Anterior cingulate cortex (tissue), 58 donors: ENCODE data around the gene MYO15A.

Experiments used
- DNase-seq, 58 donors: peaks; one replicate each; lab custom pipeline; 2025; lab: John Stamatoyannopoulos, UW

Gene MYO15A

GRCh38 chr17:18182110-18182977 lies 73.8 kb downstream of the MYO15A start:
- DNase-seq: peak in 1 of 58 donors; percentile 52

- DNase-seq: peak in 49 of 58 donors; percentile 59 to 94 (median 86)
Observed at GRCh38 chr17:18182978-18183333, 74.4 kb downstream of the MYO15A start.

DNA sequence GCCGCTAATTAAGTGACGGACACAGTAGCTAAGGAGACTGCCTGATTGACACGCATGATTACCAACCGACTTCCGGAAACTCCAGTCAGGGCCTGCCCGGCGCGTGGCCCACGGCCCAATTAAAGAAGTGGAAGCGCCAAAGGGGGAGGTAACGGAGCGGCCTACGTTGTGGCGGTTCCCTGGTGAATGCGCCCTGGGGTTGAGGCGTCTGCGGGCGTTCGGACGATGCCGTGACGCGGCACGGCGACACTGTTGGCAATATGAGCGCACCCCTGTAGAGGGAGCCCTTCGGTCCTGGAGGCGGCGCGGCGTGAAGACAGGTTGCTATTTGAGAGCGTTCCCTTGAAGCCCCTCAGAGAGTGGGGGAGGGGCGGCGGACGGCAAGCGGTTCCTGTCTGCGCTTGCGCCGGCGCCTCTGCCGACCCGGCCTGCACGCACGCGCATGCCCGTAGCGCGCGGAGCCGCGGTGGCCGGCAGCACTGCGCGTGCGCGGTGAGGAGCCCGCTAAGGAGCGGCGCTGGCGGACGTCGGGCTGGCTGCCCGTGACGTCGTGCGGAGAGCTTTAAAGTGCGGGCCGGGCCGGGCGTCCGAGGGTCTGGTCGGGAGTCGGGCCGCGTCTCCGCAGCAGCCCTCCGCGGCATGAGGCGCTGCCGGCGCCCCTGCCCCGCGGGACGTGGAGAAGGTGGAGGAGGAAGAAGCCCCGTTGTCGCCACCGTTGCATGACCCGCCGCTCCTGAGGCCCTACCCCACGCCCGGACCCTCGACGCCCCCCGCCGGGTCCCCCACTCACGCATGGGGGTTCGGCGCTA lies 75.0 kb downstream of the MYO15A start, which contains the start of gene ALKBH5:
ALKBH5 (plus strand) TSS at position 495 of the 809 bp plus-strand sequence. CDS start 416 bp downstream, outside the sequence.
- peak; percentile 91 to 100 (median 97) for DNase-seq

DNA sequence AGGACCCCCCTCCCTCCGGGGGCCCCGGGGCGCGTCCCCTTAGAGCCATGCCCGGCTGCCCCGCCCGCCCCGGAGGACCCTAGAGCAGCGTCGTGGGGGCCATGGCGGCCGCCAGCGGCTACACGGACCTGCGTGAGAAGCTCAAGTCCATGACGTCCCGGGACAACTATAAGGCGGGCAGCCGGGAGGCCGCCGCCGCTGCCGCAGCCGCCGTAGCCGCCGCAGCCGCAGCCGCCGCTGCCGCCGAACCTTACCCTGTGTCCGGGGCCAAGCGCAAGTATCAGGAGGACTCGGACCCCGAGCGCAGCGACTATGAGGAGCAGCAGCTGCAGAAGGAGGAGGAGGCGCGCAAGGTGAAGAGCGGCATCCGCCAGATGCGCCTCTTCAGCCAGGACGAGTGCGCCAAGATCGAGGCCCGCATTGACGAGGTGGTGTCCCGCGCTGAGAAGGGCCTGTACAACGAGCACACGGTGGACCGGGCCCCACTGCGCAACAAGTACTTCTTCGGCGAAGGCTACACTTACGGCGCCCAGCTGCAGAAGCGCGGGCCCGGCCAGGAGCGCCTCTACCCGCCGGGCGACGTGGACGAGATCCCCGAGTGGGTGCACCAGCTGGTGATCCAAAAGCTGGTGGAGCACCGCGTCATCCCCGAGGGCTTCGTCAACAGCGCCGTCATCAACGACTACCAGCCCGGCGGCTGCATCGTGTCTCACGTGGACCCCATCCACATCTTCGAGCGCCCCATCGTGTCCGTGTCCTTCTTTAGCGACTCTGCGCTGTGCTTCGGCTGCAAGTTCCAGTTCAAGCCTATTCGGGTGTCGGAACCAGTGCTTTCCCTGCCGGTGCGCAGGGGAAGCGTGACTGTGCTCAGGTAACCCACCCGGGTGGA lies 75.8 kb downstream of the MYO15A start:
- peak in 45 of 58 donors; percentile 5 to 81 (median 43) for DNase-seq

GRCh38 chr17:18185391-18185790 lies 76.8 kb downstream of the MYO15A start:
- DNase-seq: peak in 1 of 58 donors; percentile 32

DNA sequence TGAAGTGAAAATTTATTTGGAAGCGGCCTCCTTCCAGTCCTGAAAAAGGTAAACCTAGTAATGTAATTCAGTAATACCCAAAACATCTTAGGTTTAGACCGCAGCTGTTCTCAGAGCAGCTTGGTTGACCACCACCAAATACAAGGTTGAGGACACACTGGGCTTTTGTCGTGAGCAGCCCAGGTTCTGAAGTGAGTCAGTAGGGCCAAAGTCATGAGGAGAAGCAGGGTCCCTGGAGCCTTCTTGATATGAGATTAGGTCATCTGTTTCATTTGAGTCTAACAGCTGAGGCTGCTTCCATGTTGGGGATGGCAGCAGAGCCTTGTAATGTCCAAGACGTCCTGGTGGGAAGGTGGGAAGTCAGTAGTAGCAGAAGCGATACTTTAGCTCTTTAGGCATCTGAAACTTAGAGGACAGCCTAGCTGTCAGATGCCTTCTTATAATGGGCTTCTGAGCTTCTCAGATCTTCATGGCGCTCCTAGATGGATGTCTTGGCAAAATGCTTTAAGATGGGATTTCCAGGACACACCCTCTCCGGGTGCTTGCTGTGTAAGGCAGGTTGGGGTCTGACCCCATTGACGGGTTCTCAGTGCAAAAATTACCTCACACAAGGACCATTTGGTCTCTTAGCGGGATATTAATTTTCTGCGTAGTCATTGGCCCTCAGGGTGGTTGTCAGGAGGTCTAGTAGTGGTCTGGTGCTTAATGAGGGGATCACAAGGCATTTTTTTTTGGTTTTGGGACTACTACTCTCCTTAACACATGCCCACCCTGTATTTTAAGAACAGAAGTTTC lies 77.5 kb downstream of the MYO15A start:
- DNase-seq: no peak

DNA sequence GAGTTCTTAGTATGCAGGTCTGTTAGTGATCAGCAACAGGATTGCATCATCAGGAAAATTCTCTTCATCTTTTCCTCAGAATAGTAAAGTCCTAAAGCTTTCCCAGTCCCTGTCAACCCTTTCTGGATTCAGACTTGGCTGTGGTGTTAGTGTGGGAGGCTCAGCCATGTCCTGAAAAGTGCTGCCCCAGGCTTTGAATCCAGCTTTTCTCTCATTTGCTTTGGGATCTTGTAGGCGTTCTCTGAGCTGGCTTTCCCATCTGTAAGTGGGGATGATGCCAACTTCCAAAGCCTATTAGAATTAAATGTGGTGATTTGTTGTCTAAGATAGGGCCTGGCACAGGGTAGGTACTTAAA lies 78.0 kb downstream of the MYO15A start:
- peak in 16 of 58 donors; percentile 6 to 50 (median 32) for DNase-seq

DNA sequence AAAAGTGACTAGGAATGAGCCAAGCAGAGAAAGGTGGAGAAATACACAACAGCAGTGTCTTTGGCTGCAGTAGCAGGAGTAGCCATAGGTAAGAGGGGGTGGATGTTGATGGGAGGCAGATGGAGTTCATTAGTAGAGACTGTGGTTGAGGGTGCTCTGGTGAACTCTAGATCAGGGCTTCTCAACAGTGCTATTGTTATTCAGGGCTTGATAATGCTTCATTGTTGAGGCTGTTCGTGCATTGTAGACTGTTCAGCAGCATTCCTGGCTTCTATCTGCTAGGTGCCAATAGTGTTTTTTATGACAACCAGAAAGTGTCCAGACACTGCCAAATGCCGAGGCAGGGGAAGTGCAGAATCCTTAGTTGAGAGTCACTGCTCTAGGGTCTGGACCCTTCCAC lies 78.7 kb downstream of the MYO15A start:
- peak in 14 of 58 donors; percentile 10 to 79 (median 39) for DNase-seq

- DNase-seq: peak in 5 of 58 donors; percentile 7 to 42 (median 34)
Observed at GRCh38 chr17:18187821-18188761, 79.5 kb downstream of the MYO15A start.

GRCh38 chr17:18190628-18191235 lies 82.2 kb downstream of the MYO15A start:
- DNase-seq: no peak

- peak in 2 of 58 donors; percentile 11 to 45 for DNase-seq
Observed at GRCh38 chr17:18191236-18191667, 82.7 kb downstream of the MYO15A start.

DNA sequence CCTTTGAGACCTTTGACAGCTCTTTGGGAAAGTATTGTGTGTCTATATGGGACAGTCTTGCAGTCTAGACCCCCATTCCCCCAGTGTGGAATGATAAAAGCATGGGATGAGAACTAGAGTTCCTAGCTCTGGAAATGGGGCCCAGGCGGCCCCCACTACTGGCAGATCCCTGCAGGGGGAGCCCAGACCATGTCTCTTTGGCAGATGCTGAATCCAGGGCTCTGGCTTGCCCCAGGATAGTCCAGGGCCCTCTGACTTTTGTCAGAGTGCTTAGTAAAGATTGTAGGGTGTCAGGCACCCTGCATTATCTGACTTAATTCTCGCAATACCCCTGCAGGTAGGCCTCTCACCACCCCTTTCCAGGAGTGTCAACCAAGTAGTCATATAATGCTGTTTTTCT lies 83.4 kb downstream of the MYO15A start:
- DNase-seq: no peak

DNA sequence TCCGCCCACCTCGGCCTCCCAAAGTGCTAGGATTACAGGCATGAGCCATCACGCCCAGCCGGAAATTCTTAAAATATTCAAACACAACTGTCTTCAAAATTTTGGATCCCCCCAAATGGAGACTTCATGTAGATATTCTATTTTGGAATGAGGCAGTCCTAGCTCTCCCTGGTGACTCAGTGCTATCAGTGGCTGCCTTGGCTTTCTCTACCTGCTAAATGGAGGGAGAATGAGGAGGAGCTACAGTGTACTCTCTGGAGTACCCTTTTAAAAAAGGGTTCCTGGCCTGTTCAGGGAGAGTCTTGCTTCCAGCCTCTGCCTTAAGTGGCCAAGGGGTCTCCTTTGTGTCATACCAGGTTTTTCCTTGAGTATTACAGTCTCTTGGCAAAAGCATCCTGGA lies 85.8 kb downstream of the MYO15A start:
- no peak for DNase-seq

GRCh38 chr17:18194804-18195203 lies 86.2 kb downstream of the MYO15A start:
- DNase-seq: no peak

DNA sequence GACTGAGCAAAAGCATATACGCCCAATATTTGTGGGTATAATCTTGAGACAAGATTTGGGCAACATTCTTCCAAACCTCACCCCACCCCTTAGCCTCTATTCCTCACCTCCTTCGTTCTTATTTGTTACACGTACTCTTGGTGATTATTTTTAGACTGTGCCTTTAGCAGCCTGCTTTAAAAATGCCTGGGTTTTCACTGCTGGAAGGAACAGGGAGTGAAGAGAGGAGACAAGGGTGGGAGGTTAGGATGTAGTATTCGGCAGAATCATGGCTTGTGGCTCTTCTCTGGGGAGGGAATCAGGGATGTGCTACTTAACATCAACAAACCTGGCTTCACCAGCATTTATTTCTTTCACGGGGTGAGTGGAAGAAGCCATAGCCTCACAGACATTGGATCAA lies 86.7 kb downstream of the MYO15A start:
- no peak for DNase-seq

GRCh38 chr17:18197535-18198194 lies 89.1 kb downstream of the MYO15A start:
- DNase-seq: no peak

GRCh38 chr17:18198530-18198929 lies 90.0 kb downstream of the MYO15A start:
- DNase-seq: no peak
